Mucosa of descending colon (tissue), 3 donors: Measurements from ENCODE around the gene CDC6. TPM values are rescaled to one million over a fixed set of nuclear protein-coding genes. Genes with fewer than 3 reads are reported as not detected.
A peak's percentile ranks its signal among the peaks of the same experiment; 100 is the strongest.

Experiments used
- ATAC-seq: fragments of 200-7000 bp; cut with Tn5 transposase; one replicate; pipeline ENCODE4 v1.9.1; 2020; ENCODE audit warnings: mild to moderate bottlenecking, moderate library complexity
- DNase-seq, 3 donors: peaks; one replicate each; pipeline ENCODE4 v3.0.0-alpha.2; 2020
- H3K36me3 ChIP-seq: fragments of 200-600 bp; one replicate; pipeline ENCODE4 v1.8.0; 2021; ENCODE audit warnings: low read depth, mild to moderate bottlenecking
- H3K4me1 ChIP-seq: fragments of 200-600 bp; one replicate; pipeline ENCODE4 v1.8.0; 2021; ENCODE audit warnings: low read depth, mild to moderate bottlenecking
- H3K4me3 ChIP-seq: fragments of 200-600 bp; one replicate; pipeline ENCODE4 v1.8.0; 2021; ENCODE audit warnings: mild to moderate bottlenecking
- H3K9me3 ChIP-seq: fragments of 200-600 bp; one replicate; pipeline ENCODE4 v1.8.0; 2021; ENCODE audit warnings: mild to moderate bottlenecking
- intact Hi-C, 2 donors: fragments of 100-400 bp; cut with DNase I in 1 of 2; cut with micrococcal nuclease in 1 of 2; formaldehyde crosslinking; loops; one replicate each; pipeline versions ENCODE4 v1.11.0 to v1.11.1; 2022; cut with DNase I, micrococcal nuclease
- total RNA-seq, 3 donors: library from RNA; stranded (reverse); fragmentation: NEBNext Ultra II Directional in 2 of 3; extraction: Animal tissue kit (Norgen Biotek cat#: 25700) in 2 of 3; gene quantifications; one replicate each; pipeline versions ENCODE4 v1.2.1 to v1.2.4, GENCODE V29; 2021 to 2023
- TF ChIP-seq, protein P1 (sequence below): fragments of 200-600 bp; IDR thresholded peaks from one replicate; pipeline ENCODE4 v1.8.0; 2022; ENCODE audit warnings: antibody characterized with exemption, mild to moderate bottlenecking
- donor health status: DM: no; HTN: no; CAD: no; lungs with moderate emphysema.
- donor health status: DM: no; HTN: no; CAD: no.
- donor health status: DM: no; HTN: yes; CAD: no.

Gene CDC6
- total RNA-seq, 3 donors from 2014 or later = 4.0 to 14.9 (median 7.4) TPM

DNA sequence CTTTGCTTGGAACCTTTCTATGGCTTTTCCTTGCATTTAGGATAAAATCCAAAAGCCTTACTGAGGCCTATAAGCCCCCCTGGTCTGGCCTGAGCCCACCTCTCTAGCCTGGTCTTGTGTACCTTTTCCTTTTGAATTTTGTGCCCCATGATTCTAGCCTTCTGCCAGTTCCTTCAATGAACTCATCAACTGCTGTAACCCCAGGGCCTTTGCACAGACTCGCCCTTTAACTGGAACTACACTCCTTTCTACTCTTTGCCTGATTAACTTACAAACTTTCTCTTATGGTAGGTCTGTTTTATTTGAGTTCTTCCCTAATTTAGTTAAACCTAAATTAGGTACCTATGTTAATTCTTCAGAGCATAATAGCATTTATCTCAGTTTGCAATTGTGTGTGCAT, 52.6 kb downstream of the CDC6 start:
- no peaks in the 10 kb centered on the region for H3K36me3 ChIP-seq
- TF ChIP-seq, protein P1, sequence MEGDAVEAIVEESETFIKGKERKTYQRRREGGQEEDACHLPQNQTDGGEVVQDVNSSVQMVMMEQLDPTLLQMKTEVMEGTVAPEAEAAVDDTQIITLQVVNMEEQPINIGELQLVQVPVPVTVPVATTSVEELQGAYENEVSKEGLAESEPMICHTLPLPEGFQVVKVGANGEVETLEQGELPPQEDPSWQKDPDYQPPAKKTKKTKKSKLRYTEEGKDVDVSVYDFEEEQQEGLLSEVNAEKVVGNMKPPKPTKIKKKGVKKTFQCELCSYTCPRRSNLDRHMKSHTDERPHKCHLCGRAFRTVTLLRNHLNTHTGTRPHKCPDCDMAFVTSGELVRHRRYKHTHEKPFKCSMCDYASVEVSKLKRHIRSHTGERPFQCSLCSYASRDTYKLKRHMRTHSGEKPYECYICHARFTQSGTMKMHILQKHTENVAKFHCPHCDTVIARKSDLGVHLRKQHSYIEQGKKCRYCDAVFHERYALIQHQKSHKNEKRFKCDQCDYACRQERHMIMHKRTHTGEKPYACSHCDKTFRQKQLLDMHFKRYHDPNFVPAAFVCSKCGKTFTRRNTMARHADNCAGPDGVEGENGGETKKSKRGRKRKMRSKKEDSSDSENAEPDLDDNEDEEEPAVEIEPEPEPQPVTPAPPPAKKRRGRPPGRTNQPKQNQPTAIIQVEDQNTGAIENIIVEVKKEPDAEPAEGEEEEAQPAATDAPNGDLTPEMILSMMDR = no peak

DNA sequence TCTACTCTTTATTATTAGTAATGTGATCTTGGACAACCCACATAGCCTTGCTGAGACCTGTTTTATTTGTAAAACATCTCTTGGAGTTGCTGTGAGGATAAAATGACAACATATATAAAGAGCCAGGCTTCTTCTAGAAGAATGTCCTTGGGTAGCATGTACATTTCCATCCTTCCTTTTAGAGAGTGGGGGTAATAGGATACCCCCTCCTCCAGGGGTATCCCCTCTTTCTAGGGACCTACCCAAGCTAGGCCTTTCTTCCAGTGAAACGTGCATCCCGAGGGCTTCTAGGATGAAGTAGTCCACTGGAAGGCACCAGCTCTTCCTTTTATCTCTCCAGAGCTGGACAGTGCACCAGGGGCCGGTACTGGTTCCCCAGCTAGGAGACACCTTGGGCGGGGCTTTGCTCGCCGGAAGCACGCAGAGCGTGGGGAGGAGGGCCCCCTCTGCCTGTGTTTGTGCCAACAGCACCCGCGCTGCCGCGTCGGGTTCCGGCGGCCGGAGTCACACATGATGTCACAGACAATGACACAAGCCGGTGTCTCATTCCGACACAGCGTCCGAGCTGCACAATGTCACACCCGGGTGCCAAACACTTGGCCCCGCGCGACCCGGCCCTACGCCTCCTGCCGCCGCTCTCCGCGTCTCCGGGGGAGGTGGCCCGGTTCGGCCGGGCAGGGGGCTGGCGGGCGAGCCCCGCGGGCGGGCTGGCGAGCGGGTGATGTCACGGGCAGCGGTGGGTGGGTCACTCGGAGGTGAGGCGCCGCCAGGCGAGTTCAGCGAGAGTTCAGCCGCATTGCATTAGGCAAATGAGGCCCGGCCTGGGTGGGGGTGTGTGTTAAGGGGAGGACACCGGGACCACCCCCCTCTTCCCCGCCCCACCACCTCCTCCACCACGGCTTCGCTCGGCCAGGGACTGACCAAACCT, 53.5 kb downstream of the CDC6 start:
- ATAC-seq (peak; percentile 63), DNase-seq (peak; percentile 92 to 97 (median 94))
- Histone ChIP-seq H3K9me3 (no peaks in the 10 kb centered on the region), H3K36me3 (no peaks in the 10 kb centered on the region), H3K4me3 (peak overlapping the region; percentile 69), H3K4me1 (peaks cover 44% of the 10 kb centered on the region)
- intact Hi-C loops = no loop called here
- TF ChIP-seq, protein P1 = peak; percentile 21

More for the DNA sequence above, 52.6 kb downstream of the CDC6 start:
- peaks cover 40% of the 10 kb centered on the region for H3K4me1 ChIP-seq
- intact Hi-C loops = no loop called here
- DNase-seq (no peak), ATAC-seq (no peak)
- no peaks in the 10 kb centered on the region for H3K9me3 ChIP-seq
- H3K4me3 ChIP-seq = no peak overlapping the region

DNA sequence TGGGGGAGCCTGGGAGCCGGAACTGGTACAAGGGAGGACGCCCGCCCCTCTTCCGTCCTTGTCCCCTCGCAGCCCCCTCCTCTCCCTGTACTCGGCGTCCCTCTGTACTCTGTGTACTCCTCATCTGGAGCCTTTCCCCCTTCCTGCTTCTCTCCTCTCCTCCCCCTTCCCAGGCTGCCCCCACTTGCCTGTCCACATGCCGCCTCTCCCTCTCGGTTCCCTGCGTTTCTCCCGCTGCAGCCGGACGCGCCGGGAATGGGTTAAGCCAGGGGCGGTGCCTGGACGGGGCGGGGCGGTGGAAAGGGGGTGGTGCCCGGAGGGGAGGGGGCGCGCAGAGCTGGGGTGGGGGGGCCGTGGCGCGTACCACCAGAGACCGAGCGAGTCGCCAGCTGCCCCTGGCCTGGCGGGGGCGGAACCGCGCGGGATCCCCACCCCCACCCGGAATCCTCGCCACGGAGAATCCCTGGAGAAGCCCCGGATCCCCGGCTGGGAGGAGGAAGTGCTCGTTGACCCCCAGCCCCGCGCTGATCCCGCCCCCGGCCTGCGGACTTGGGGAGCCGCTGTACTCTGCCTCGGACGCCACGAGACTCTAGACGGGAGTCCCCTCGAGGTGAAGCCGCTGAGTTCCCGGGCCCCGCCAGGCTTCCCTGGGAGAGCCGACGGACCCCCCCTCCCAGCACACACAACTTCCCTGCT, 54.3 kb downstream of the CDC6 start:
- intact Hi-C loops = no loop called here
- H3K4me1 ChIP-seq = peaks cover 49% of the 10 kb centered on the region

DNA sequence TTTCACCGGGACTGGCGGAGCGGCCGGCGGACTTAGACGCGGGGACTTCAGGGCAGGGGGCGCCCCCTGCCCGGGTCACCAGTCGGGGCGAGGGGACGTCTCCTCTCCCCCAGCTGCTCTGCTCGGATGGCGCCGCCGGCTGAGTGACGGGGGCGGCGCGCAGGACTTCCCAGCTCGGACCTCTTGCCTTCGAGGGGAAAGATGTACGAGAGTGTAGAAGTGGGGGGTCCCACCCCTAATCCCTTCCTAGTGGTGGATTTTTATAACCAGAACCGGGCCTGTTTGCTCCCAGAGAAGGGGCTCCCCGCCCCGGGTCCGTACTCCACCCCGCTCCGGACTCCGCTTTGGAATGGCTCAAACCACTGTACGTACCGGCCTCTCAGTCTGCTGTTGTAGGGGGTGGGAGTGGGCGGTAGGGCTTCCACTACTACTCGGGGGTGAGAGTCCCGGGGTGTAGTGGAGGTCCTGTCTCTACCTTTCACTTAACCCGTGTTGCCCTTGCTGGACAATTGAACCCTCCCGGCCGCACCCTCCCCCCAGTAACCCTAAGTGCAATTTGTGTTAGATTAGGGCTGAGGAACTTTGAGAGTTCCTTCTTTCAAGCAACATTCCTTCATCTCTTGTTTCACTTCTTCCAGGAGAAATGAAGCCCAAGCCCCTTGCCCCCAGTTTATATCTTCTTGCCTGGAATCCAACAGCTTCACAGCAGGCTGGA, 55.0 kb downstream of the CDC6 start:
- TF ChIP-seq, protein P1 = no peak
- Histone ChIP-seq H3K36me3 (no peaks in the 10 kb centered on the region), H3K4me1 (peaks cover 56% of the 10 kb centered on the region), H3K4me3 (peak overlapping the region; percentile 69), H3K9me3 (no peaks in the 10 kb centered on the region)
- ATAC-seq = no peak
- intact Hi-C loops = no loop called here
- DNase-seq = peak in 1 of 3 donors; percentile 63

More for the DNA sequence above, 54.3 kb downstream of the CDC6 start:
- no peaks in the 10 kb centered on the region for H3K9me3 ChIP-seq
- ATAC-seq (peak; percentile 63), DNase-seq (peak; percentile 87 to 91 (median 89))
- no peaks in the 10 kb centered on the region for H3K36me3 ChIP-seq
- H3K4me3 ChIP-seq = peak overlapping the region; percentile 69
- TF ChIP-seq, protein P1 = no peak
